Measurements from ENCODE around the gene CHRNA10. TPM values are rescaled to one million over a fixed set of nuclear protein-coding genes. Genes with fewer than 3 reads are reported as not detected.

Gene CHRNA10
- total and polyA plus RNA-seq, 2 donors (not counting 1 experiment from before 2014, with no cell fraction given), result 2.1 to 4.0 TPM

DNA sequence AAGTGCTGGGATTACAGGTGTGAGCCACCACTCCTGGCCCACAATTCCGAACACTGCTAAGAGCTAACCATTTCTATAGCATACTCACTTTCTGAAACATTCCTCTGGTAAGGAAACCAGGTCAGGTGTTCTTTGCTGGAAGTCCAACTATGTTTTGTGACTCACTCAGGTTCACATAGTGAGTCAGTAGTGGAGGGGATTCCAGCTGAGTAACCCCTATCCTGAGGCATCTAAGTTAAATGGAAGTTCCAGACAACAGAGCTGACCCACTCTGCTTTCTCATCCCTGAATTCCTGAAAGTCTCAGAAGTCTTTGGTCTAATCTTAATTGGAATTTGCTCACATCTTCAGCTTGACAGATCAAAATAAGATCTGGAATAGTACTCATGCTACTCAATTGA lies 3.0 kb upstream of the CHRNA10 start:
- no peaks in the 10 kb centered on the region for H4K20me1 ChIP-seq (ENCODE audit: control insufficient read depth, insufficient read depth, low read length, poor library complexity, severe bottlenecking)
- no peak overlapping the region for H3K4me3 ChIP-seq (ENCODE audit: control extremely low read depth in 1 of 5, extremely low read depth in 1 of 5, insufficient read depth in 1 of 5, low read depth in 2 of 5, low read length in 4 of 5)
- TF ChIP-seq, protein P1, sequence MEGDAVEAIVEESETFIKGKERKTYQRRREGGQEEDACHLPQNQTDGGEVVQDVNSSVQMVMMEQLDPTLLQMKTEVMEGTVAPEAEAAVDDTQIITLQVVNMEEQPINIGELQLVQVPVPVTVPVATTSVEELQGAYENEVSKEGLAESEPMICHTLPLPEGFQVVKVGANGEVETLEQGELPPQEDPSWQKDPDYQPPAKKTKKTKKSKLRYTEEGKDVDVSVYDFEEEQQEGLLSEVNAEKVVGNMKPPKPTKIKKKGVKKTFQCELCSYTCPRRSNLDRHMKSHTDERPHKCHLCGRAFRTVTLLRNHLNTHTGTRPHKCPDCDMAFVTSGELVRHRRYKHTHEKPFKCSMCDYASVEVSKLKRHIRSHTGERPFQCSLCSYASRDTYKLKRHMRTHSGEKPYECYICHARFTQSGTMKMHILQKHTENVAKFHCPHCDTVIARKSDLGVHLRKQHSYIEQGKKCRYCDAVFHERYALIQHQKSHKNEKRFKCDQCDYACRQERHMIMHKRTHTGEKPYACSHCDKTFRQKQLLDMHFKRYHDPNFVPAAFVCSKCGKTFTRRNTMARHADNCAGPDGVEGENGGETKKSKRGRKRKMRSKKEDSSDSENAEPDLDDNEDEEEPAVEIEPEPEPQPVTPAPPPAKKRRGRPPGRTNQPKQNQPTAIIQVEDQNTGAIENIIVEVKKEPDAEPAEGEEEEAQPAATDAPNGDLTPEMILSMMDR (IDR thresholded peaks at IDR 0.05), result no peak
- no peak for TF ChIP-seq EZH2 (IDR thresholded peaks at IDR 0.05; ENCODE audit: borderline replicate concordance, insufficient read depth, low read depth, low read length, poor library complexity, severe bottlenecking)
- H3K4me1 Mint-ChIP-seq, result no peaks in the 10 kb centered on the region
- intact Hi-C loops (cut with micrococcal nuclease), result no loop called here
- no peak overlapping the region for H3K4me3 Mint-ChIP-seq
- DNase-seq, result no peak
- no peaks in the 10 kb centered on the region for H3K27me3 Mint-ChIP-seq
- ATAC-seq (ENCODE audit: low read depth), result no peak
- CTCF ChIA-PET, result no interaction called here
- H3K9me3 ChIP-seq (ENCODE audit: control extremely low read depth in 1 of 3, control insufficient read depth in 2 of 3, insufficient read depth in 1 of 3, low read length in 2 of 3), result no peaks in the 10 kb centered on the region
- H3K4me1 ChIP-seq (ENCODE audit: control insufficient read depth in 2 of 2, insufficient read depth in 2 of 2, low read length in 2 of 2), result no peaks in the 10 kb centered on the region
- no peak overlapping the region for H3K9ac ChIP-seq (ENCODE audit: low read length)
- H3K27ac ChIP-seq (ENCODE audit: low read length in 2 of 2), result no peak overlapping the region
- H3K27ac Mint-ChIP-seq, result no peak overlapping the region
- H3K9me3 Mint-ChIP-seq (ENCODE audit: insufficient read depth), result no peaks in the 10 kb centered on the region
- H2AFZ ChIP-seq (ENCODE audit: insufficient read depth, low read depth, low read length, poor library complexity, severe bottlenecking), result no peak overlapping the region
- no peak overlapping the region for H3K4me2 ChIP-seq (replicated peaks; ENCODE audit: low read depth, low read length, poor library complexity, severe bottlenecking)
- peaks cover 14 to 77% of the 10 kb centered on the region in 2 experiments for H3K36me3 ChIP-seq (replicated peaks in 1 of 2; ENCODE audit: control extremely low read depth in 1 of 2, control insufficient read depth in 1 of 2, extremely low read depth in 1 of 2, insufficient read depth in 2 of 2, low read length in 1 of 2)
- H3K27me3 ChIP-seq (replicated peaks in 1 of 4; ENCODE audit: control extremely low read depth in 1 of 4, control insufficient read depth in 3 of 4, insufficient read depth in 4 of 4, low read length in 3 of 4), result no peaks in the 10 kb centered on the region
- POLR2A ChIA-PET, result no interaction called here
- H3K79me2 ChIP-seq (ENCODE audit: control insufficient read depth, insufficient read depth, low read length), result no peaks in the 10 kb centered on the region
- no CpG with 5 or more reads among the region's 1 CpG for WGBS (ENCODE audit: insufficient coverage)

DNA sequence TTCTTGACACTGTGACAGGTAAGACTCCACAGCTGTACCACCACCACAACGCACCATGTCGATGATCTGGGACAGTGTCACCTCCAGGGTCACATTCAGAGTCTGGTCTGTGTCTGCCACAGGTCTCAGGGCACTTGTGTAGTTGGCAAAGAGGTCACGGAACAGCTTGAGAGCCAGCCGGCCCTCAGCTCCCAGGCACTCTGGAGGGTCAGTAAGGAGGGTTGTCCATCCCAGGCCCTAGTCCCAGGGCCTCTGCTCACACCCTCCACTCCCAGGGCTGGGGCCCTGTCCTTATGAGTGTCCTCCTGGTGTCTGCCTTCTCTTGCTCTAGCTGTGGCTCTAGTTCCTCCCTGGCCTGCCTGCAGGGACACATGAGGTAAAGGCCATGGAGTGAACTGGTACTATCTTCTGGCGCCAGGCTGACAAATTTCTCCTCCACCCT lies 1.4 kb downstream of the CHRNA10 start:
- Mint-ChIP-seq H3K4me3 (no peak overlapping the region), H3K9me3 (ENCODE audit: insufficient read depth) (no peaks in the 10 kb centered on the region), H3K27ac (no peak overlapping the region), H3K27me3 (no peaks in the 10 kb centered on the region), H3K4me1 (no peaks in the 10 kb centered on the region)
- DNase-seq, result no peak
- Histone ChIP-seq H3K9ac (ENCODE audit: low read length) (no peak overlapping the region), H3K4me1 (ENCODE audit: control insufficient read depth in 2 of 2, insufficient read depth in 2 of 2, low read length in 2 of 2) (no peaks in the 10 kb centered on the region), H3K79me2 (ENCODE audit: control insufficient read depth, insufficient read depth, low read length) (no peaks in the 10 kb centered on the region), H3K4me3 (ENCODE audit: control extremely low read depth in 1 of 5, extremely low read depth in 1 of 5, insufficient read depth in 1 of 5, low read depth in 2 of 5, low read length in 4 of 5) (no peak overlapping the region), H3K9me3 (ENCODE audit: control extremely low read depth in 1 of 3, control insufficient read depth in 2 of 3, insufficient read depth in 1 of 3, low read length in 2 of 3) (no peaks in the 10 kb centered on the region), H4K20me1 (ENCODE audit: control insufficient read depth, insufficient read depth, low read length, poor library complexity, severe bottlenecking) (no peaks in the 10 kb centered on the region), H2AFZ (ENCODE audit: insufficient read depth, low read depth, low read length, poor library complexity, severe bottlenecking) (no peak overlapping the region), H3K27ac (ENCODE audit: low read length in 2 of 2) (no peak overlapping the region), H3K27me3 (replicated peaks in 1 of 4; ENCODE audit: control extremely low read depth in 1 of 4, control insufficient read depth in 3 of 4, insufficient read depth in 4 of 4, low read length in 3 of 4) (no peaks in the 10 kb centered on the region), H3K36me3 (replicated peaks in 1 of 2; ENCODE audit: control extremely low read depth in 1 of 2, control insufficient read depth in 1 of 2, extremely low read depth in 1 of 2, insufficient read depth in 2 of 2, low read length in 1 of 2) (peaks cover 0 to 60% of the 10 kb centered on the region in 2 experiments), H3K4me2 (replicated peaks; ENCODE audit: low read depth, low read length, poor library complexity, severe bottlenecking) (no peak overlapping the region)
- no peak for ATAC-seq (ENCODE audit: low read depth)
- intact Hi-C loops (cut with micrococcal nuclease), result no loop called here
- WGBS (ENCODE audit: insufficient coverage), result 98% methylated on average over 5 of the region's 5 CpGs
- ChIA-PET POLR2A (no interaction called here), CTCF (no interaction called here)
- TF ChIP-seq, protein P1 (IDR thresholded peaks at IDR 0.05), result no peak
- TF ChIP-seq EZH2 (IDR thresholded peaks at IDR 0.05; ENCODE audit: borderline replicate concordance, insufficient read depth, low read depth, low read length, poor library complexity, severe bottlenecking), result no peak

Measured in B cell (primary cell).